SKM-1 treated with dmso at 0.1 percent for 144 hours (cell line): ENCODE measurements around the gene ATP13A2.

ENCODE experiments used
- DNase-seq: peaks from one replicate; lab custom pipeline; 2025; ENCODE audit not compliant: unreplicated experiment; lab: John Stamatoyannopoulos, UW

The ATP13A2 gene

DNA sequence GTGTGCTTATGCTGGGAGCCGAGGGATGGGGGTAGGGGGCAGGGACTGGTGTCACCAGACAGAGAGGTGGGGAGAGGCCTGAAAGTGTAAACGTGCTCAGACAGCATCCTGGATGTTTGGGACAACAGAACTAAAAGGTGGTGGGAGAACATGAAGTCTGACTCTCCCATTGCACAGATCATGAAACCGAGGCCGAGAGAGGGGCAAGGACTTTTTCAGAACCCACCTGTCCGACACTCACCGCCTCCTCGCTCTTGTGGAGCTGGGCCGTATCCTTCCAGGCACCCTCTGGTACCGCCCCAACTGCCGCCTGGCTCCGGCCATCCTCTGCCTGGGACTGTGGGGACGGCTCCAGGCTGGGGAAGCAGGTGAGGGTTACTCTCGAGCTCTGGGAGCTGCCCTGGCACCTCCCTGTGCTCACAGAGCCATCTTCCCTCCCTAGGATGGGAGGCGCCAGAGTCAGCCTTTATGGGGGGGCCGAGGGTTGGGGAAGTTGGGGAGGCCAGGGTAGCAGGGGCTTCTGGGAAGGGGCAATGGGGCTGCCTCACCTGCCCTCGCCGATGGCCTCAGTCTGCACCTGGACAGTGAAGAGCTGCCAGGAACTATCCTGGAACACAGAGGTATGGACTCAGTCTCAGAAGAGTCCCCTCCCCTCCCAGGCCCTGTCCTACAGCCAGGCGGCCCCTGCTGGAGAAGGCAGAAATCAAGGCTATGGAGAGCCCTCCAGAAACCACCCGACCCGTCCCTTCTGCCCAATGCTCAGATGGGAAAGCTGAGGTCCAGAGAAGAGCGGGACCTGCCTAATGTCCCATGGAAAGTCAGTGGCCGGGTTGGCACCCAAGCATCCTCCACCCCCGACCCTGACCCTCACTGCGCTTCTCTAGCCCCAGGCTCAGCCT is 7.0 kb downstream of the ATP13A2 start:
- DNase-seq: no peak

DNA sequence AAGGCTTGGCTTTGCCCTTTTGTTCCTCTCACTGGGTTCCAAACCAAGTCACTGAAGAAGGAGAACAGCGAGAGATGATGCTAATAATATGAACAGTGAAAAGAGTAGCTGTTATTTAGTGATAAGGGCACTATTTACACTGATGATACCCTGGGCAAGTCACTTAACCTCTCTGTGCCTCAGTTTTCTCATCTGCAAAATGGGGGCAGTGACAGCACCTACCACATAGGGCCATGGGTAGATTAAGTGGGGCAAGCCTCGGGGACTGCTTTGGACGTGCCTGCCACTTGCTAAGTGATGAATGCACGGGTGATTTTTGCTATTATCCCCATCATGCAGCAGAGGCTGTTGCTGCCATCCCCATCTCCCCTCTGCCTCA is 9.2 kb downstream of the ATP13A2 start:
- DNase-seq: no peak

DNA sequence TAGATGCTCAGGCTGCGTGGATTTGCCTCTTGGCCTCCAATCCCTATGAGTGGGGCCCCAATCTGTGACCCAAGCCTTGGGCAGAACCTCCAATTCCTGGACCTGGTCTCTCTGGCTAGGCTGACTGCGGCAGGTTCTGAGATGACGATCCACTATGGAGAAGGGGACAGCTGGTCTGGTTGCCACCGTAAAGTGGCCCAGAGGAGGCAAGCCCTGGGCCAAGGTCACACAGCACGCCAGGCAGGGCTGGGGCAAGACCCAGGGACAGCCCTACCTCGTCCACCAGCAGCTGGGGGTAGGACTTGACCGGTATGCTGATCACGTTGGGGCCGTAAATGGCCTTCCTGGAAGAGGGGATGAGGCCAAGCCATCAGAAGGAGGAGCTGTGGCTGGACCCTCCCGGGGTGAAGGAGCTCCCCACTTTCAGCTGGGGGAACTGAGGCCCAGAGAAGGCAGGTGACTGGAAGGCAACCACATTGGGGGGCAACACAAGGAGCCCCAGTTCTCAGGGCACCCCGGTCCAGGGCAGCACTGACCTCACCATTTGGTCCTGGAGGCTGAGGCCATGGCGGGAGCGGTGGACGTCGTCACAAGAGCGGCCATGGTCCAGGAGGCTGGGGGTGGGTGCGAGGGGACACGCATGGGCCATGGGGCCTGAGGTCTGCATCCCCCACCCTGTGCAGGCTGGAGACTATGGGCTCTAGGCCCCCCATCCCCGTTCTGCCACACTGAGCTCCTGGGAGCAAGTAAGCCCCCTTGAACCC is 9.8 kb downstream of the ATP13A2 start:
- DNase-seq: no peak

DNA sequence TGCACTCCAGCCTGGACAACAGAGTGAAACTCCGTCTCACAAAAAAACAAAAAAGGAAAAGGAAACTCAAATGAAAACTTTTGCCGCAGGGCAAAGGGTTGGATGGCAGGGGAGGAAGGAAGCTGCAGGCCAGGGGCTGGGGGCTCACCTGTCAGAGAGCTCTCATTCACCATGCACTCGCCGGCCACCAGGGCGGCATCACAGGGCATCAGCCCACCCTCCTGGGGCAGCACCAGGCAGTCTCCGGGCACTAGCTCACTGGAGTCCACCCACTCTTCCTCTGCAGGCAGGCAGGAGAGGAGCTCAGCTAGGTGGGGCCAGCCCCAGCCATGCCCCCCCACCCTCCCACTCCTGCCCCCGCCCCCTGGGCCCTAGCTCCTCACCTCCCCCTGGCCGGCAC is 11.9 kb downstream of the ATP13A2 start:
- no peak for DNase-seq

DNA sequence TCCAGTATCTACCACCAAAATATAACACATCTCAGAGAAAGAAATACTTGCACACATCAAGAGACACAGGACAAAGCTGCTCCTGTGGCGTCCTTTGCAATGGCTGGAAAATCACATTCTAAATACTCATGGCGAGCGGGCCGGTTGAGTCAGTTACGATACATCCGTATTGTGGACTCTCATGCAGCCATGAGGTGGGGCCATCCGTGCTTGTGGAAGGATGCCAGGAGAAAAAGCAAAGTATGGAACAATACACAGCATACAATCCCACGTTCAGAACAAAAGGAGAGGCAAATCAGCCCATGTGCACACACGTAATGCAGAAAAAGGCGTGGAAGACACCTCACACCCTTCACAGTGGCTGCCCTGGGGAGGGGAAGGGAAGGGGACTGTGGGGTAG is 13.1 kb downstream of the ATP13A2 start:
- no peak for DNase-seq

DNA sequence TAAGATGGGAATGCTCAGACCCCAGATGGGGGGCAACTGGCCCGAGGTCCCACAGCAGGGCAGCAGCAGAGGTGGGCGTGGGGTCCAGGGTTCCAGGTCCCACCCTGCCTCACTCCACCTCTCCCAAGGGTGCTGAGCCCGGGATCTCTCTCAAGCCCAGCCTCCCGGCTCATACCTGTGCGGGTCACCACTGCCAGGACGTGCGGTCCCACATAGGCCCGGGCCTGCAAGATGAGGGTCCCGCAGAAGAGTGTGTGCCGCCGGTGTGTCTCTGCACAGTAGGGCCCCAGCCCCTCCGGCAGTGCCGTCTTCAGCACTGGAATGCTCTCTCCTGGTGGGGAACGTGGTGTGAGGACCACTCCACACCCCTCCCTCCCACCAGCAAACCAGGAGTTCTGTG is 14.9 kb downstream of the ATP13A2 start:
- no peak for DNase-seq

DNA sequence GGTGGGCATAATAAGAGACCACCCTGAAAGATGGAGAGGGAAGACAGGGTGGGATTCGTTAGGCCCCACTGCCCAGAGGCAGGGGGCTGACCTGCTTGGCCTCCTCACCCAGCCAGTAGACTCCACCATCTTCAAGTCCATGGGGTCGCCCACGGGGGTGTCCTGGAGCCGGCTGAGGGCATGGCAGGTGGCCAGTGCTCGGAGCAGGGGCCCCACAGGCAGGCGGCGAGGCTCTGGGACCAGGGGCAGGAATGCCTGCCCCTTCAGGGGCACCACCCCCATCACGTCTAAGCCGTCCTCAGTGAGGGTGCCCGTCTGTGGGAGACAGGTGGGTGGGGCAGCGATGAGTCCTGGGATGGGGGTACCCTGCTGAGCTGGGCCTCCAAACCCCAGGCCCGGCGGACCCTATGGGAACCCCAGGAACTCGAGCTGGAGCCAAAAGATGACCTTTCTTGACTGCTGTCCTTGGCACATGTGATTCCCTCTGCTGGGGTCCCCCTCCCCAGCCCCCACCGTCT is 18.1 kb downstream of the ATP13A2 start:
- DNase-seq: no peak

DNA sequence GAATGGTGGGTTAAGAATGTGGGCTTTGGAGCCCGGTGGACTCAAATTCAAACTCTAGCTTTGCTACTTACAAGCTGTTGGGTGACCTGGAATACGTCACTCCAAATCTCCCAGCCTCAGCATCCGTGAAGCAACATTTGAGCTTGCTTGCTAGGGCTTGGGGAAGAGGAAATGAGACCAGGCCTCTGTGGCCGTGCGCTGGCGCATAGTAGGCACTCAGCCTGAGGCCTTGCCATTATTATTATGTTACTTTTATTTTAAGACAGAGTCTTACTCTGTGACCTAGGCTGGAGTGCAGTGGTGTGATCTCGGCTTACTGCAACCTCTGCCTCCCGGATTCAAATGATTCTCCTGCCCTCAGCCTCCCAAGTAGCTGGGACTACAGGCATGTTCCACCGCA is 19.1 kb downstream of the ATP13A2 start:
- no peak for DNase-seq

DNA sequence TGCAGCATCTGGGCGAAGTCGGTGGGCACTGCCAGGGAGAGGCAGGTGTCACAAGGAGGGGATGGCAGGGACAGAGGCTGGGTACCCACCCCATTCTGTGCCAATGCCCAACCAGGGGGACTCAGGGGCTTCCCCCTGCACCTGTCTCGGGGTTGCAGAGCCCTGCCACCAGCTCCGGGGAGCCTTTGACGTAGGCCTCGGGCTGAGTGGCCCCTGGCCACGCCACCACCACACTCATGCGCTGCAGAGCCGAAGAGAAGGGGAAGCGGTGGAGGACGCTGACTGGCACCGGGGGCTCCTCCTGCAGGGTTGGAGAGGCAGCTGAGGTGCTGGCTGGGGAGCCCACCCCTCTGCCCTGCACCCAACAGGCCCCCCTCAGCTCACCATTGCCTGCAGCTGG is 19.6 kb downstream of the ATP13A2 start:
- DNase-seq: no peak

DNA sequence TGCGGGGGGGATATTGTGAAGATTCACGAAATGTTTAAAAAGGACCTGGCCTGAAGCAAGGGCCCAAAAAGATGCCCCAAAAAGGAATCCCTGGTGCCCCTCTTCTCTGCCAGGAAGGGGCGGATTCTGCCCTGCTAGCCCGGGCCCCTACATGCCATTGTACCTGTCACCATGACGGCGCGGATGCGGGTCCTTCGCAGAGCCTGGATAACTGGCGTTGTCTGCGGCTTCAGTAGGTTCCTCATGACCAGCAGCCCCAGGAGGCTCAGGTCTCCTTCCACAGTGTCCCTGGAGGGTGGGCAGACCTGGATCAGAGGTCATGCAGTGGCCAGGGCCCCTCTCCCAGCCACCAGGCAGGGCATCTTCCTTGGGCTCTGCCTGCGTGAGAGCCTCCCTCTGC is 20.2 kb downstream of the ATP13A2 start:
- DNase-seq: no peak

DNA sequence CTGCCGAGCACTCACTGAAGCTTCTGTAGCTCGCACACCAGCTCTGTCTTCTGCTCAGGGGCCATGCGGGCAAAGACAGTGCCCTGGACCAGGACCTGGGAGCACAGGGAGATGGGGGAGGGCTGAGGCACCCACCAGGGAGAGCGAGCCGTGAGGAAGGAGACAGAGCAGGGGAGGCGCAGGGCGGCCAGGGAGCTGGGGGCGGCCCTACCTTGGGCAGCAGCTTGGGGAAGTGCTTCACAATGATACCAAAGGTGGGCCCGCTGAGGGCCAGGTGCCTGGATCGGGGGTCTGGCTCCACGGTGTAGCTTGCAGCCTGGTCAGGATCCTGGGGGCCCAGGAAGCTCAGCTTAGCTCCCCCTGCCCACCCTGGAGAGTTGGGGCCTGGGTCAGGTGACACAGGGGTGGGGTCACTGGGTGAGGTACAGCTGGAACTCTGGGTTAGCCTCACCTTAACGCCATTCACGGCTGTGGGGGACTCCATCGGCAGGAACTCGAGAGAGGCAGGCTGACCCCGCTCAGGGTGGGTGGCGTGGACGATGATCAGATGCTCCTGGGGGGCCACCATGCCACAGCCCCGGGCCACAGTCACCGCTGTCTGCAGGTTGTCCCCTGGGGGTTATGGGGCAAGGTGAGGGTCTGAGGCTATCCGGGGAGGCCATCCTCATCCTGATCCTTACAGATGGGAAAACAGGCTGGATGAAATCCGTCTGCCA is 21.9 kb downstream of the ATP13A2 start:
- no peak for DNase-seq

DNA sequence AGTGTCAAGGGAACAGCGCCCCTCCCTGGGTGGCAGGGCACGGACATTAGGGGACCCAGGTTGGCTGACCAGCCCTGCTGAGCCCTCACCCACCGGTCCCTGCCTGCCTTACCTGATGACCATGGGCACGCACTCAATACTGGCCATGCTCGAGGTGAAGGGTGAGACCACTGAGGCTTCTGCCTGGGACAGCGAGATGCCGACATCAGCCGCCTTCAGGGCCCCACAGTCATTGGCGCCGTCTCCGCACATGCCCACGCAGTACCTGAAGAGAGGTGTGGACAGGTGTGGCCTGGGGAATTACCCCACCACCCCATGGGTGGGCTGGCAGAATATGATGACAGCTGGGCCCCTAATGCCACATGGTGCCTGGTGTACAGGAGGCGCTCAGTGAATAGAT is 23.5 kb downstream of the ATP13A2 start:
- DNase-seq: no peak

DNA sequence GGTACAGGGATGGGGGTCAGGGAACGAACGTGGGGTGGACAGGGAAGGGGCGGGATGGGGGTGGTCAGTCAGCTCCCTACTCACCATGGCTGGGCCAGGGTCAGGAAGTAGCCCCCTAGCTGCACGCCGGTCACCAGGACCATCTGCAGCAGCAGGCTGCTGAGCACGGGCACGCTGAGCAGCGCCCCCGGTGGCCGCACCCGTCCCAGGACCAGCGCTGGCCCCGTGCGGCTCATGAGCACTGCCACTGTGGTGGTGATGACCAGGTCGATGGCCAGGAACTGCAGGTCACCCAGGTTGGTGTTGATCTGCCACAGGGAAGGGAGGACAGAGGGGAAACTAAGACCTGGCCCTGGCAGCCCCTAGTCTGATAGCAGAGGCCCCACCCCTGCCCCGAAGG is 24.8 kb downstream of the ATP13A2 start:
- no peak for DNase-seq

DNA sequence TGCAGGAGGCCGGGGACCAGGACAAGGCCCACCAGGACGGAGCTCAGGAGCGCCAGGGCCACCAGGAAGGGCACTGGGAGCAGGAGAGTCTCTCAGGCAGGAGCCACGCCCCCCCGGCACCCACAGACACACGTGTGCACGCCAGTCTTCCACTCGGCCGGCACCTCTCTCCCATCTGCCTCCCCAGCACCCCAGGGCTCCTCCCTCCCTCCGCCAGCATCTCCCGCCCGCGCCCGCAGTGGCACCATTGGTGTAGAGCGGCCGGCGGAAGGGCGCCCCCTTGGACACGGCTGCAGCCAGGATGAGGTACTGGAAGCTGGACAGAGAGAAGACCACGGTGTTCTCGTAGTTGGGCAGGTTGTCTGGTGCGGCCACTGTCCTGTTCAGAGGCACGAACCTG is 25.2 kb downstream of the ATP13A2 start:
- no peak for DNase-seq

DNA sequence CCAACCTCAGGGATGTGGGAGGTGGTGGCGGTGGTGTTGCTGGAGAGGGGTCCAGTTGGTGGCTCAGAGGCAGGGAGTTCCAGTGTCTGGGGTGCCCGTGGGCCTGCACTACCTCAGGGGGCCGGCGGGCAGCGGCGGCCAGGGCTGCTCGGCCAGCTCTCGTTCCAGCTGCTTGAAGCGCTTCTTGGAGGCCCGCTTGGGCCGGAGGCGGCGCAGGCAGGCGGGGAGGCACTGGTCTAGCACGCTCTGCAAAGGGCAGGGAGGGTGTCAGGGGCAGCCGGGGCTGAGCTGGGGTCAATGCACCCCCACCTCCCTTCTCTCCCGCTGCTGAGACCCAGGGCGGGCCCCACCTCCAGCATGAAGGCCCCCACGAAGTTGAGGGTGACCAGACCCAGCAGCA is 25.6 kb downstream of the ATP13A2 start:
- DNase-seq: no peak

DNA sequence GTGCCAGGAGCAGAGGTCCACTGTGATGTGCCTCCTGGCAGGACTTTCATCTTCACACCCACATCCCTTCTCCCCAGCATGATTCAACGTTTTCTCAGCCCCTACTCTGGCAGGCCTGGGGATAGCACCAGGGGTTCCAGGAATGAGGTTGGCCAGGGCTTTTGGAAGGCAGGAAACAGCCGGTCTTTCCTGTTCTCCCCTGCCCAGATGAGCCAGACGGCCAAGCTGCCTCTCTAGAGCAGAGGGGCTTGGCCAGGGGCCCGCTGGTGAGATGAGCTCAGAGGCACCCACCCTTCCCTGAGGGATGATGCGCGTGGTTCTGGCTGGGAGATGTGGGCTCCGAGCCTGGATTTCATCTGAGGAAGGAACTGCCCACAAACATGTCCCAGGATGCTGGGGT is 27.0 kb downstream of the ATP13A2 start:
- DNase-seq: no peak

DNA sequence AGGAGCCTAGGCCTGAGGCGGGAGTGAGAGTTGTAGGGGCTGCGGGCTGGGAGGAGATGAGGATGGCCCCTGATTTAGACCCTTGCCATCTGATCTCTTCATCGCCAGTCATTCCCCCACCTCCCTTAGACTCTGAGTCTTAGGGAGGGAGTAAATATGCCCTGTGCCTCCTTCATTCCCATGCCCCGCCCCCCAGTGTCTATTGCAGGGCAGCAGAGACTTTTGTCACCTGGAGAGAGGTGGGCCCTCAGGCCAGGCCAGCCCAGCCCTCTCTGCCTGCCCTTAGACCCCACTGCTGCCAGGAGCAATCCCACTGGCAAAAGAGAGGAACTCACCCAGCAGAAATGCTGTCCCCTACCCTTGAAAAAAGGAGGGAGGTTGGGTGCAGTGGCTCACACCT is 28.1 kb downstream of the ATP13A2 start:
- DNase-seq: no peak

DNA sequence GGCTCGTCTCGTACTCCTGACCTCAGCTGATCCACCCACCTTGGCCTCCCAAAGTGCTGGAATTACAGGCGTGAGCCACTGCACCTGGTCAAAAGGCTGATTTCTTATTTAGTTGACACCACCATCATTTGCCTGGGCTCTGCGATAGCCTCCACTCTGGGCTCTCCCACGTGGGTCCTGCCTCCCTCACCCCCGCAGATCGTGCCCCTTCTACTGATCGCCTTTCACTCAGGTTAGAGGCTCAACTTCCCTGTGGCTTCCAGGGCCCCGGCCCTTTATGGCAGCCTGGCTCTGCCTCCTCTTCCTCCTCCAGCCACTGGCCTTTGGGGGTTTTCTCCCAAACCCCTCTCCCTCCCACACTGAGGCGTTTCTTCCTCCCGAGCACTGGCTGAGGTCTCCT is 28.8 kb downstream of the ATP13A2 start:
- DNase-seq: no peak

DNA sequence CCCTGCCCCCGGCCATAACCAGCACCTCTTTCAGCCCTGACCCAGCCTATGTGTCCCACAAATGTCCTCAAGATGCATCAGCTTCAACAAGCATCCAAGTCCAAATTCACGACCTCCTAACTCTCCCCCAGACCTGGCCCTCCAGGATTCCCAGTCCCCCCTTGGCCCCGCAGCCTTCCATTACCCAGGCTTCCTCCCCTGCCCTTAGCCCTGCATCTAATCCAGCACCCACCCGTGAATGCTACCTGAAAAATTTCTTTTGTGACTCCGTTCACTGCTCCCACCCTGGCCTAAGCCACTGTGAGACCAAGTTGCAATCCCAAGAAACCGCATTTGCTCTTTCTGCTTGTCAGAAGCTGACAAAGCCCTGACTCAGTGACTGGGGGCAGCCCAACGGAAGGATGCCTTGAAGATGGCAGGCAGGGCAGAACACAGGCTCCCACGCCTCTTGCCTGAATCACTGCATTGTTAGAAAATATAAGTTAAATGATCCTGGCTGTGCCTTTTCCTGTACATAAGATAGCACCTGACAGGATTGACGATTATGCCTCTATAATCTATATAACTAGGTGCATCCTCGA is 30.4 kb downstream of the ATP13A2 start:
- DNase-seq: no peak

DNA sequence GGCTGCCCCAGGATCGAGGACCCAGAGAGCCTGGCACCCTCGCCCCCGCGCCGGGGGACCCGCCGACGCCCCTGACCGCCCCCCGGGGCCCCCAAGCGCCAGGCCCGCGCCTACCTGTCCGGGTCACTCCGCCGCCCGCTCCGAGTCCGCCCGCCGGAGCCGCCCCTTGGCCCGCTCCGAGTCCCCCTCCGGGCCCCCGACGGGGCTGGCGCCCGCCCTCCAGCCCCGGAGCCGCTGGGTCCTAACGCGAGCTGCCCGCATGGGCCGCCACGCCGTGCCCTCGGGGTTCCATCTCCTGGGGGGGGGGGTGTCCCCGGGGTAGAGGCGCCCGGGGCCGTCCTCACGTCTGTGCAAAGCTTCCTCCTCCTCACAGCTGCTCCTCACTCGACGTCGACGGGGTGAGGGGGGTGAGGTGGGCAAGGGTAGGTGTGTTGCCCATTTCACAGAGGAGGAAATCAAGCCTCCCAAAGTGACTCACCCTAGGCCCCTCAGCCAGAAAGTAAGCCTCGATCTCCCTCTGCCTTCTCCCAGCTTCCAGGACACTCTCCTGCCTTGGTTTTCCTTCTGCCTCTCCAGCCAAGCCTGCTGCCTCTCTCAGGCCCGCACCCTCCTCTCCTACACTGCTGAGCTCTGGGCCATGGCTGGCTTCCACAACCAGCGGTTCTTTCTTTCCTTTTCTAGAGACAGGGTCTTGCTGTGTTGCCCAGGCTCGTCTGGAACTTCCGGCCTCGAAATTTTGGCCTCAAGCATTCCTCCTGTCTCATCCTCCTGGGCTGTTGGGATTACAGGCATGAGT is 31.1 kb downstream of the ATP13A2 start, which contains the start of gene MFAP2:
Gene MFAP2, minus strand, starts transcription at position 148 of the 796 bp plus-strand sequence. CDS start 2,347 bp downstream, outside the sequence.
- DNase-seq: no peak
